Omental fat pad (tissue), 4 donors: ENCODE results near the gene TIGD6. TPM values are rescaled to one million over a fixed set of nuclear protein-coding genes. Genes with fewer than 3 reads are reported as not detected.

ENCODE experiments used
- total RNA-seq, 4 donors: library from RNA; depleted of rRNA; stranded (reverse); fragments of >200 nt; gene quantifications; one replicate each; pipeline ENCODE4 v1.1.0, GENCODE V29; 2016

TIGD6 gene
- total RNA-seq, 4 donors from 2014 or later = 3.1 to 4.9 (median 3.8) TPM

Other genes with a start within 250 kb of the TIGD6 start
- gene PDE6A, start 55.9 kb downstream of the TIGD6 start, total RNA-seq = not detected
- gene SLC26A2, start 39.9 kb downstream of the TIGD6 start, total RNA-seq = 10 to 100 TPM; 14.8 to 21.8 (median 16.6) TPM
- 10 to 100 TPM; 31.6 to 63.8 (median 37.9) TPM for gene HMGXB3, start 85 bp upstream of the TIGD6 start, total RNA-seq
- 100 to 1,000 TPM in 1 of 4 donors, 10 to 100 TPM in 3; 55.6 to 140 (median 77.6) TPM for gene CSF1R, start 85.9 kb upstream of the TIGD6 start, total RNA-seq
- 100 to 1,000 TPM; 126 to 366 (median 149) TPM for gene PDGFRB, start 155.2 kb upstream of the TIGD6 start, total RNA-seq
- gene CDX1, start 166.1 kb upstream of the TIGD6 start, total RNA-seq = not detected
- not detected for gene SLC6A7, start 189.4 kb upstream of the TIGD6 start, total RNA-seq